Smooth muscle cell (in vitro differentiated cells): ENCODE results near the gene CLCN6. TPM values are rescaled to one million over a fixed set of nuclear protein-coding genes. Genes with fewer than 3 reads are reported as not detected.

Experiments
- DNase-seq: peaks from one replicate; lab custom pipeline; 2025; ENCODE audit not compliant: unreplicated experiment; lab: John Stamatoyannopoulos, UW
- H2AFZ ChIP-seq: fragments of 200-600 bp; sonication (generic); 2 replicates; pipeline ENCODE4 v1.6.0; 2016; ENCODE audit warnings: antibody characterized with exemption, low read depth, mild to moderate bottlenecking
- H3F3A ChIP-seq: fragments of 200-600 bp; sonication (generic); 2 replicates; pipeline ENCODE4 v1.6.0; 2017; ENCODE audit warnings: antibody characterized with exemption, low read depth
- H3K27ac ChIP-seq: fragments of 200-600 bp; sonication (generic); 2 replicates; pipeline ENCODE4 v1.5.1; 2016; ENCODE audit warnings: low read depth, mild to moderate bottlenecking
- H3K27me3 ChIP-seq: fragments of 200-600 bp; sonication (generic); 2 replicates; pipeline ENCODE4 v1.6.1; 2016; ENCODE audit warnings: low read depth, mild to moderate bottlenecking
- H3K36me3 ChIP-seq: fragments of 200-600 bp; sonication (generic); 2 replicates; pipeline ENCODE4 v1.5.1; 2016; ENCODE audit warnings: low read depth
- H3K4me1 ChIP-seq: fragments of 200-600 bp; sonication (generic); 2 replicates; pipeline ENCODE4 v1.5.1; 2016; ENCODE audit warnings: low read depth
- H3K4me2 ChIP-seq: fragments of 200-600 bp; sonication (generic); 2 replicates; pipeline ENCODE4 v1.6.0; 2016; ENCODE audit warnings: mild to moderate bottlenecking
- H3K4me3 ChIP-seq: fragments of 200-600 bp; sonication (generic); 2 replicates; pipeline ENCODE4 v1.5.1; 2016; ENCODE audit warnings: mild to moderate bottlenecking
- H3K79me2 ChIP-seq: fragments of 200-600 bp; sonication (generic); 2 replicates; pipeline ENCODE4 v1.6.0; 2016; ENCODE audit warnings: low read depth, mild to moderate bottlenecking
- H3K9ac ChIP-seq: fragments of 200-600 bp; sonication (generic); 2 replicates; pipeline ENCODE4 v1.6.0; 2016; ENCODE audit warnings: low read depth
- H3K9me3 ChIP-seq: fragments of 200-600 bp; sonication (generic); replicated peaks from 2 replicates; pipeline ENCODE4 v1.5.1; 2016; ENCODE audit warnings: low read depth
- H4K20me1 ChIP-seq: fragments of 200-600 bp; sonication (generic); 2 replicates; pipeline ENCODE4 v1.6.0; 2016; ENCODE audit warnings: low read depth
- CTCF ChIP-seq: fragments of 200-600 bp; sonication (generic); IDR thresholded peaks from 2 replicates; pipeline ENCODE4 v1.5.1; 2017; ENCODE audit warnings: borderline replicate concordance, mild to moderate bottlenecking, antibody characterized with exemption; ENCODE audit not compliant: insufficient read depth, poor library complexity, severe bottlenecking
- WGBS: methylation state at CpG from one replicate; pipeline ENCODE4 v1.1.7; 2016; ENCODE audit warnings: low lambda C conversion rate; 5-methylcytosine and 5-hydroxymethylcytosine counted together
- polyA plus RNA-seq: library from polyadenylated mRNA; unstranded; fragments of >200 nt; fragmentation: Nextera tagmentation; extraction: Ambion mirVana; gene quantifications from 2 replicates; pipeline ENCODE4 v1.2.1, GENCODE V29; 2016
- total RNA-seq: library from RNA; depleted of rRNA; stranded (reverse); fragments of >200 nt; gene quantifications from 2 replicates; pipeline ENCODE4 v1.2.3, GENCODE V29; 2014

The CLCN6 gene
- total and polyA plus RNA-seq, 2 experiments from 2014 or later: 9.9 to 13.6 TPM

DNA sequence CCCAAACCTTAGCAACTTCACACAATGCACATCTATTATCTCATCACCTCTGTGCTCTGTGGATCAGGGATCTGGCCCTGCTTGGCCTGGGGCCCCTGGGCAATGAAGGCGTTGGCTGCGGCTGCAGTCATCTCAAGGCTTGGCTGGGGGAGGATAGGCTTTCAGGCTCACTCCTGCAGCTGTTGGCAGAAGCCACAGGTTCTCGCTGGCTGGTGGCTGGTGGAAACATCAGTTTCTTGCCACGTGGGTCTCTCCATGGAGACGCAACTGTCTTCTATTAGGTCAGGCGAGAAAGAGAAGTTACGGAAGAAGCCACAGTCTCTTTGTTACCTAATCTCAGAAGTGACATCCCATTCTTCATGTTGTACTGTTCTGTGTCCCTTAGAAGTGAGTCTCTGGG is 45.2 kb downstream of the CLCN6 start:
- H3F3A ChIP-seq: no peaks in the 10 kb centered on the region
- H3K9ac ChIP-seq: no peak overlapping the region
- no peak overlapping the region for H3K4me3 ChIP-seq
- H3K79me2 ChIP-seq: no peaks in the 10 kb centered on the region
- no peaks in the 10 kb centered on the region for H4K20me1 ChIP-seq
- H3K36me3 ChIP-seq: no peaks in the 10 kb centered on the region
- no peak for DNase-seq
- no peaks in the 10 kb centered on the region for H3K4me1 ChIP-seq
- H3K27ac ChIP-seq: no peak overlapping the region
- 88% methylated on average over 7 of the region's 7 CpGs for WGBS
- TF ChIP-seq CTCF: no peak
- no peaks in the 10 kb centered on the region for H3K9me3 ChIP-seq
- no peak overlapping the region for H2AFZ ChIP-seq
- no peaks in the 10 kb centered on the region for H3K27me3 ChIP-seq
- H3K4me2 ChIP-seq: no peak overlapping the region

DNA sequence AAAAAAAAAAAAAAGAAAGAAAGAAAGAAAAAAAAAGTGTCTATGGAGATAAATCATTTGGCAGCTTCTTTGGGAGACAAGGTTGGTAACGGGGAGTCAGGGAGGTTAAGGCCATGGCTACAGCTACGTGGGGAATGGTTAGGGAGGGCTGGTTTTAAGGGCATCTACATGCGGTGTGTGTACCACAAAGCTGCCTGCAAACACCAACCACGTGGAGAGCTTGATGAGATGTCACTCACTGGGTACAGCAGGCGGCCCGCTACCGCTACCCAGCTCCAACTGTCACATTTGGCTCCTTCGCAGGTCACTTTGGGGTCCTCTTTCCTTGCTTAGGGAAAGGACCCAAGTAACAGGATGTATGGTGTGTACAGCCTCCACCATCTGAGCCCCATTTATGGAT is 48.5 kb downstream of the CLCN6 start:
- H3K4me1 ChIP-seq: no peaks in the 10 kb centered on the region
- H3K4me2 ChIP-seq: no peak overlapping the region
- no peaks in the 10 kb centered on the region for H4K20me1 ChIP-seq
- 77% methylated on average over 8 of the region's 8 CpGs for WGBS
- no peaks in the 10 kb centered on the region for H3K79me2 ChIP-seq
- H3K36me3 ChIP-seq: no peaks in the 10 kb centered on the region
- H3K27me3 ChIP-seq: peaks cover 29% of the 10 kb centered on the region
- no peak overlapping the region for H3K27ac ChIP-seq
- no peak for TF ChIP-seq CTCF
- no peak overlapping the region for H3K9ac ChIP-seq
- H3F3A ChIP-seq: no peaks in the 10 kb centered on the region
- H2AFZ ChIP-seq: no peak overlapping the region
- DNase-seq: no peak
- no peaks in the 10 kb centered on the region for H3K9me3 ChIP-seq
- H3K4me3 ChIP-seq: no peak overlapping the region

DNA sequence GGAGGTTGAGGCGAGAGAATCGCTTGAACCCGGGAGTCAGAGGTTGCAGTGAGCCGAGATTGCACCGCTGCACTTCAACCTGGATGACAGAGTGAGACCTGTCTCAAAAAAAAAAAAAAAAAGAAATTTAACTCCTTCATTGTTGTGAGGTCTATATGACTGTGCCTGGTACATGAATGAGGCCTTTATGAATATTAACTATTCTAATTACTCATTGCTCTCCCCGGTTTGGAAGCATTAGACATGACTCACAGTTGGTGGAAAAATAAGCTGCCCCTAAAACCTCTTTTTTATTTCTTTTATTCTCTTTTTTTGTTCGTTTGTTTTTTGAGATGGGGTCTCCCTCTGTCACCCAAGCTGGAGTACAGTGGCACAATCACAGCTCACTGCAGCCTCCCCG is 49.4 kb downstream of the CLCN6 start:
- Histone ChIP-seq H3K27ac (no peak overlapping the region), H3K4me3 (no peak overlapping the region), H3K27me3 (peaks cover 29% of the 10 kb centered on the region), H3K9me3 (no peaks in the 10 kb centered on the region), H3K4me1 (no peaks in the 10 kb centered on the region), H3K36me3 (no peaks in the 10 kb centered on the region), H2AFZ (no peak overlapping the region), H3K4me2 (no peak overlapping the region), H3F3A (no peaks in the 10 kb centered on the region), H3K9ac (no peak overlapping the region), H4K20me1 (no peaks in the 10 kb centered on the region), H3K79me2 (no peaks in the 10 kb centered on the region)
- WGBS: 87% methylated on average over 8 of the region's 8 CpGs
- no peak for DNase-seq
- TF ChIP-seq CTCF: no peak

DNA sequence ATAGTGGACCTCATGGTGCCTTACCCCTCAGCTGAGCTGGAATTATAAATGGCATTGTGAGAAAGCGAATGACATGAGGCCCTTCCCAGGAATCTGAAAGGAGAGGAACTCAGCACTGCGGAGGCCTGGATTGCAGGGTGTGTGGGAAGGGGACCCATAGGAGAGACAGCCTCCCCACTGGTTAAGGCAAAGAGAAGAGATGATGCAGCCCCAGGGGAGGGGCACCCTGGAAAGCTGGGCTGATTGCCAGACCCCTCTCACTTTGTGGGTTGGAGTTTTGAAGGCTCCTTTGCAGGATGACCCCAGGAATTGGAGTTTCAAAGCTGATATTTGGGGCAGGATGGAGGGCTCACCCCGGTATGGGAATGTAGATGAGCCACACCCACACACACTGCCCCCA is 50.7 kb downstream of the CLCN6 start:
- Histone ChIP-seq H3K4me2 (no peak overlapping the region), H3F3A (no peaks in the 10 kb centered on the region), H3K27ac (no peak overlapping the region)

More for the DNA sequence above, 50.7 kb downstream of the CLCN6 start:
- Histone ChIP-seq H3K36me3 (no peaks in the 10 kb centered on the region), H3K4me3 (no peak overlapping the region), H3K27me3 (peaks cover 33% of the 10 kb centered on the region), H3K9ac (no peak overlapping the region), H4K20me1 (no peaks in the 10 kb centered on the region), H3K4me1 (no peaks in the 10 kb centered on the region), H3K79me2 (no peaks in the 10 kb centered on the region), H2AFZ (no peak overlapping the region), H3K9me3 (no peaks in the 10 kb centered on the region)
- 70% methylated on average over 3 of the region's 3 CpGs for WGBS
- no peak for TF ChIP-seq CTCF
- DNase-seq: no peak
